Heart right ventricle (tissue), 16 donors: ENCODE measurements around the gene DHX29. TPM values are rescaled to one million over a fixed set of nuclear protein-coding genes. Genes with fewer than 3 reads are reported as not detected.
A peak's percentile ranks its signal among the peaks of the same experiment; 100 is the strongest.

Experiments
- ATAC-seq, 8 donors: fragments of 200-7000 bp; cut with Tn5 transposase; one replicate each; pipeline ENCODE4 v1.9.1; 2020; ENCODE audit warnings: mild to moderate bottlenecking in 8 of 8, moderate library complexity in 8 of 8, moderate number of reproducible peaks in 1 of 8
- DNase-seq, 2 donors: peaks; one replicate each; pipeline ENCODE4 v3.0.0-alpha.2; 2020
- H3K27ac ChIP-seq, 10 donors: fragments of 200-600 bp; sonication (generic) in 2 of 10; one replicate each; pipeline versions ENCODE4 v1.5.0 to v1.8.0; 2020 to 2022; ENCODE audit warnings: mild to moderate bottlenecking in 3 of 10
- H3K27me3 ChIP-seq, 7 donors: fragments of 200-600 bp; one replicate each; pipeline ENCODE4 v1.8.0; 2021 to 2022; ENCODE audit warnings: mild to moderate bottlenecking in 2 of 7
- H3K36me3 ChIP-seq, 9 donors: fragments of 200-600 bp; sonication (generic) in 1 of 9; one replicate each; pipeline versions ENCODE4 v1.5.0 to v1.8.0; 2020 to 2022; ENCODE audit warnings: mild to moderate bottlenecking in 2 of 9
- H3K4me1 ChIP-seq, 9 donors: fragments of 200-600 bp; sonication (generic) in 1 of 9; one replicate each; pipeline versions ENCODE4 v1.5.0 to v1.8.0; 2020 to 2022; ENCODE audit warnings: mild to moderate bottlenecking in 4 of 9
- H3K4me3 ChIP-seq, 10 donors: fragments of 200-600 bp; sonication (generic) in 2 of 10; one replicate each; pipeline versions ENCODE4 v1.5.0 to v1.8.0; 2020 to 2022; ENCODE audit warnings: mild to moderate bottlenecking in 7 of 10, moderate library complexity in 2 of 10
- H3K9me3 ChIP-seq, 11 donors: fragments of 200-600 bp in 10 of 11; sonication (generic) in 2 of 11; one replicate each; pipeline versions ENCODE4 v1.5.0 to v1.8.0; 2013 to 2022; ENCODE audit warnings: mild to moderate bottlenecking in 2 of 11, control low read depth in 1 of 11, moderate library complexity in 1 of 11
- CTCF ChIP-seq, 9 donors: fragments of 200-600 bp; sonication (generic) in 2 of 9; IDR thresholded peaks; one replicate each; pipeline versions ENCODE4 v1.5.0 to v1.8.0; 2021 to 2022; ENCODE audit warnings: antibody characterized with exemption in 9 of 9, mild to moderate bottlenecking in 5 of 9, moderate library complexity in 1 of 9
- WGBS, 2 donors: extraction: QIAGEN DNeasy Blood & Tissue Kit; methylation state at CpG; one replicate each; pipeline ENCODE4 v1.1.7; 2013; ENCODE audit warnings: inconsistent platforms in 1 of 2; 5-methylcytosine and 5-hydroxymethylcytosine counted together
- intact Hi-C, 10 donors: fragments of 100-400 bp; cut with DNase I; formaldehyde crosslinking; loops; one replicate each; pipeline versions ENCODE4 v1.11.1 to v1.14.2; 2022
- polyA plus RNA-seq, 2 donors: library from polyadenylated mRNA; stranded (reverse); fragments of 200-250 nt; gene quantifications; one replicate each; pipeline ENCODE4 v1.2.3, GENCODE V29; 2013
- total RNA-seq, 10 donors: library from RNA; stranded (reverse); fragmentation: NEBNext Ultra II Directional in 3 of 10; extraction: Animal tissue kit (Norgen Biotek cat#: 25700) in 3 of 10; gene quantifications; one replicate each; pipeline versions ENCODE4 v1.2.1 to v1.2.4, GENCODE V29; 2021 to 2023
- donor health status: Arrhythmogenic right ventricular cardiomyopathy.
- donor health status: ischemic (EF 13 %, LVEDD 7.1; RV severe dilation, severe dysfunction).
- donor health status: healthy with polysubstance abuse.
- donor health status: DM: no; HTN: yes; CAD: no.
- donor health status: DM: no; HTN: no; CAD: no.
- donor health status: ischemic (EF 25% LVEDD 6.9; RV normal size, moderate dysfunction).
- donor health status: ischemic (EF 25% LVEDD 5.7; RV mildly dilated, moderate dysfunction).
- donor health status: healthy.
- donor health status: DM: yes; HTN: yes; CAD: no.
- donor health status: Ischemic cardiomyopathy.
- donor health status: ischemic (EF 35%, LVEDD 5.7; RV mildly dilated, moderate dysfunction).
- donor health status: nonischemic (EF 11% LVEDD 7.7; RV severe dilation, severe dysfunction).
- donor health status: DM: yes; HTN: yes; CAD: no.
- donor health status: PGD.
- donor health status: ischemic (EF 29% LVEDD 5.4; RV normal size, mild dysfunction).
- donor health status: nonischemic (EF 23%, LVEDD 6.1; RV moderate dilation, normal function).

The DHX29 gene
- total and polyA plus RNA-seq, 12 donors, result 7.6 to 25.8 (median 20.9) TPM

- WGBS, 2 donors, result 12% methylated on average over 31 of the region's 31 CpGs
- no peak for TF ChIP-seq CTCF (IDR thresholded peaks at IDR 0.05)
- intact Hi-C loops, result loop anchor here in 4 of 10 donors (5.0 kb wide), 2 partner anchors 57 to 62 kb away; partner anchors contain the start of gene CDC20B (in 1 of the 4)
- peaks cover 6 to 42% (median 38%) of the 10 kb centered on the region in 9 donors for H3K4me1 ChIP-seq
- DNase-seq (peak in 1 of 2 donors; percentile 8), ATAC-seq (peak in 3 of 8 donors; percentile 8 to 19 (median 16))
- no peaks in the 10 kb centered on the region for H3K9me3 ChIP-seq
- H3K36me3 ChIP-seq, result no peaks in the 10 kb centered on the region
- H3K27me3 ChIP-seq, result peaks cover 26 to 99% (median 92%) of the 10 kb centered on the region in 7 donors
- H3K4me3 ChIP-seq, result peak overlapping the region; percentile 44 to 71 (median 52)
- H3K27ac ChIP-seq, result no peak overlapping the region
These were observed 73.3 kb downstream of the DHX29 start for GRCh38 chr5:55234121-55234700.

GRCh38 chr5:55232985-55233928 is 74.2 kb downstream of the DHX29 start, which contains the start of gene CCNO:
CCNO (minus strand) TSS chr5:55233608; CDS start chr5:55233523, 85 bp downstream.
- Histone ChIP-seq H3K4me3 (peak within 1 kb of the TSS; percentile 44 to 71 (median 52)), H3K27me3 (peaks cover 26 to 100% (median 95%) of the 10 kb centered on the region in 7 donors), H3K27ac (no peak within 1 kb of the TSS), H3K9me3 (no peaks in the 10 kb centered on the region), H3K36me3 (no peaks in the 10 kb centered on the region), H3K4me1 (peaks cover 6 to 42% (median 38%) of the 10 kb centered on the region in 9 donors)
- ATAC-seq (peak; percentile 83 to 92 (median 87)), DNase-seq (peak; percentile 41 to 67)
- peak in 1 of 9 donors; percentile 13 for TF ChIP-seq CTCF (IDR thresholded peaks at IDR 0.05)
- intact Hi-C loops, result loop anchor here in 4 of 10 donors (5.0 kb wide), 2 partner anchors 56 to 61 kb away; partner anchors contain the start of gene CDC20B (in 1 of the 4)
- 1% methylated on average over 99 to 106 of the region's 106 CpGs for WGBS, 2 donors

- intact Hi-C loops, result loop anchor here in 4 of 10 donors (5.0 kb wide), 2 partner anchors 55 to 60 kb away; partner anchors contain the start of gene CDC20B (in 1 of the 4)
- Histone ChIP-seq H3K27me3 (peaks cover 33 to 100% (median 97%) of the 10 kb centered on the region in 7 donors), H3K27ac (no peak overlapping the region), H3K4me1 (peaks cover 6 to 48% (median 43%) of the 10 kb centered on the region in 9 donors), H3K36me3 (no peaks in the 10 kb centered on the region), H3K9me3 (no peaks in the 10 kb centered on the region), H3K4me3 (peak overlapping the region; percentile 44 to 71 (median 52))
- DNase-seq (no peak), ATAC-seq (peak in 4 of 8 donors; percentile 10 to 24 (median 16))
- TF ChIP-seq CTCF (IDR thresholded peaks at IDR 0.05), result no peak
- WGBS, 2 donors, result 1% methylated on average over 45 of the region's 45 CpGs
These were observed 75.1 kb downstream of the DHX29 start for GRCh38 chr5:55232271-55232984.
